Measurements from ENCODE around the gene BCAS4.

DNA sequence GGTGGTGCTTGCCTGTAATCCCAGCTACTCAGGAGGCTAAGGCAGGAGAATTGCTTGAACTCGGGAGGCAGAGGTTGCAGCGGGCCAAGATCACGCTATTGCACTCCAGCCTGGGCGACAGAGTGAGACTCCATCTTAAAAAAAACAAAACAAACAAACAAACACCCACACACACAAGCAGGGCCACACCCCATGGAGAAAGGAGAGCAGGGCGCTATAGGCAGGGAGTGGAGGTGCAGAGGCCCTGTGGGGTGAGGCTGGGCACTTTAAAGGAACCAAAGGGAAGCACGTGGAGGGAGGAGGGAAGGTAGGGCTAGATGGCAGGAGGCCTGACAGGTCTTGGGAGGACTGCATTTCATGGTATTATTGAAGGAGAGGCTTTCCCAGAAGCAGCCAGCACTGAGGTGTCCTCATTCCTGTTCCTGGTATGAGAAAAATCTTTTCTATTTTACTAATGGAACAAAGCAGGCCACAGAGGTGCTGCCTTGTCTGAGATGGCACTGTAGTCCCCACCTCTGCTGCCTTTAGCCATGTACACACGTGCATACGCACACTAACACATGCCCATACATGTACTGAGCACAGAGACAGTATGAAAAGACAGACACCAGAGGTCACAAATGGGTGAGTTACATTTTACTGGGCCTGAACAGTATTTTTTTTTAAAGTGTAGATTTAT, 44.0 kb downstream of the BCAS4 start:
- TF ChIP-seq, protein P1, sequence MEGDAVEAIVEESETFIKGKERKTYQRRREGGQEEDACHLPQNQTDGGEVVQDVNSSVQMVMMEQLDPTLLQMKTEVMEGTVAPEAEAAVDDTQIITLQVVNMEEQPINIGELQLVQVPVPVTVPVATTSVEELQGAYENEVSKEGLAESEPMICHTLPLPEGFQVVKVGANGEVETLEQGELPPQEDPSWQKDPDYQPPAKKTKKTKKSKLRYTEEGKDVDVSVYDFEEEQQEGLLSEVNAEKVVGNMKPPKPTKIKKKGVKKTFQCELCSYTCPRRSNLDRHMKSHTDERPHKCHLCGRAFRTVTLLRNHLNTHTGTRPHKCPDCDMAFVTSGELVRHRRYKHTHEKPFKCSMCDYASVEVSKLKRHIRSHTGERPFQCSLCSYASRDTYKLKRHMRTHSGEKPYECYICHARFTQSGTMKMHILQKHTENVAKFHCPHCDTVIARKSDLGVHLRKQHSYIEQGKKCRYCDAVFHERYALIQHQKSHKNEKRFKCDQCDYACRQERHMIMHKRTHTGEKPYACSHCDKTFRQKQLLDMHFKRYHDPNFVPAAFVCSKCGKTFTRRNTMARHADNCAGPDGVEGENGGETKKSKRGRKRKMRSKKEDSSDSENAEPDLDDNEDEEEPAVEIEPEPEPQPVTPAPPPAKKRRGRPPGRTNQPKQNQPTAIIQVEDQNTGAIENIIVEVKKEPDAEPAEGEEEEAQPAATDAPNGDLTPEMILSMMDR (IDR thresholded peaks at IDR 0.05), result no peak
- no peak for TF ChIP-seq POLR2A (IDR thresholded peaks at IDR 0.05)

All from prostate gland (tissue), 2 donors.